Putamen (tissue), 1 donor: ENCODE results near the gene CLMN.

Experiments
- DNase-seq: peaks from one replicate; pipeline ENCODE4 v3.0.0-alpha.2; 2016; ENCODE audit warnings: low spot score

Gene CLMN

GRCh38 chr14:95261616-95262510 is 57.8 kb downstream of the CLMN start:
- no peak for DNase-seq

GRCh38 chr14:95260537-95261361 is 59.0 kb downstream of the CLMN start:
- no peak for DNase-seq

- no peak for DNase-seq
Observed at GRCh38 chr14:95258754-95259593, 60.7 kb downstream of the CLMN start.

- DNase-seq: no peak
Observed at GRCh38 chr14:95258156-95258555, 61.6 kb downstream of the CLMN start.

GRCh38 chr14:95257521-95257920 is 62.2 kb downstream of the CLMN start:
- no peak for DNase-seq

GRCh38 chr14:95256776-95257060 is 63.0 kb downstream of the CLMN start:
- no peak for DNase-seq

GRCh38 chr14:95256002-95256775 is 63.5 kb downstream of the CLMN start:
- peak; percentile 84 for DNase-seq

GRCh38 chr14:95255487-95255886 is 64.2 kb downstream of the CLMN start:
- DNase-seq: no peak

GRCh38 chr14:95255013-95255412 is 64.7 kb downstream of the CLMN start:
- no peak for DNase-seq

- DNase-seq: no peak
Observed at GRCh38 chr14:95254288-95254687, 65.4 kb downstream of the CLMN start.

- DNase-seq: no peak
Observed at GRCh38 chr14:95253039-95253630, 66.6 kb downstream of the CLMN start.

GRCh38 chr14:95252219-95252618 is 67.5 kb downstream of the CLMN start:
- no peak for DNase-seq

- DNase-seq: no peak
Observed at GRCh38 chr14:95250936-95251335, 68.8 kb downstream of the CLMN start.

- DNase-seq: no peak
Observed at GRCh38 chr14:95250140-95250769, 69.5 kb downstream of the CLMN start.

- no peak for DNase-seq
Observed at GRCh38 chr14:95248432-95248831, 71.3 kb downstream of the CLMN start.

GRCh38 chr14:95246870-95247269 is 72.8 kb downstream of the CLMN start:
- DNase-seq: no peak

- DNase-seq: no peak
Observed at GRCh38 chr14:95245334-95245733, 74.4 kb downstream of the CLMN start.

GRCh38 chr14:95244587-95244986 is 75.1 kb downstream of the CLMN start:
- DNase-seq: no peak

- DNase-seq: peak; percentile 42
Observed at GRCh38 chr14:95242870-95243269, 76.8 kb downstream of the CLMN start.
